GM12873 (cell line): ENCODE results near the gene KIF5B.

Experiments used
- CTCF ChIP-seq: IDR thresholded peaks from 2 replicates; pipeline ENCODE4 v1.5.1; 2012; ENCODE audit warnings: low read depth, mild to moderate bottlenecking, moderate library complexity, low read length, control low read depth; ENCODE audit not compliant: insufficient read depth; ENCODE audit errors: missing control alignments

Gene KIF5B

GRCh38 chr10:31980471-31980870 is 75.8 kb downstream of the KIF5B start:
- no peak for TF ChIP-seq CTCF

- no peak for TF ChIP-seq CTCF
Measured at GRCh38 chr10:31978156-31978483, 78.1 kb downstream of the KIF5B start.

- no peak for TF ChIP-seq CTCF
Measured at GRCh38 chr10:31977440-31978155, 78.6 kb downstream of the KIF5B start.

- TF ChIP-seq CTCF = no peak
Measured at GRCh38 chr10:31975157-31975765, 81.0 kb downstream of the KIF5B start.

- no peak for TF ChIP-seq CTCF
Measured at GRCh38 chr10:31974434-31975124, 81.6 kb downstream of the KIF5B start.

GRCh38 chr10:31972519-31973041 is 83.6 kb downstream of the KIF5B start:
- no peak for TF ChIP-seq CTCF

- TF ChIP-seq CTCF = no peak
Measured at GRCh38 chr10:31963589-31963980, 92.6 kb downstream of the KIF5B start.
